Head of caudate nucleus (tissue), 42 donors: ENCODE data around the gene KAT7.

Experiments used
- DNase-seq, 42 donors: peaks; one replicate each; pipeline versions ENCODE4 v3.0.0 to v3.0.0-alpha.2; 2020 to 2021; ENCODE audit warnings: mixed read lengths in 7 of 42
- intact Hi-C: fragments of 100-400 bp; cut with DNase I; formaldehyde crosslinking; loops from one replicate; pipeline ENCODE4 v1.15.0; 2022

The KAT7 gene

GRCh38 chr17:49853470-49854015 is 65.1 kb downstream of the KAT7 start:
- DNase-seq: no peak
- intact Hi-C loops: no loop called here

GRCh38 chr17:49854126-49854525 is 65.6 kb downstream of the KAT7 start:
- intact Hi-C loops: no loop called here
- no peak for DNase-seq

DNA sequence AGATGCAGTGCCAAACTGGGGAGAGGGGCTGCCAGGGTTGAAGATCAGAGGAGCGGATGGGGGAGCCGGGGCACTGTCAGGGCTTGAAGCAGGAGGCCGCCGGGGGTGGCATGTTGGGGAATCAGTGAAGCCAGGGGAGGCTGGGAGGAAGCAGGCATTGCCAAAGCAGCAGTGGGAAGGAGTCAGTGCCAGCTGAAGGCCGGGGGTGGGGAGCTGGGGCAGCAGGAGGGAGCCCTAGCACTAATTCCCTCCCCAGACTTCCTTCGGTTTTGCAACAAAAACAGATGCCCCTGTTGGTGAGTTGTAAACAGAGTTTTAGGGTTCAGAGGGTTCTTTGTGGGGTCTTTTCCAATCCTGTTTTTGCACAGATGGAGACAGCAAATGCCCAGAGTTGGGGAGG is 70.3 kb downstream of the KAT7 start:
- intact Hi-C loops: no loop called here
- DNase-seq: peak in 4 of 42 donors; percentile 10 to 37 (median 20)

- intact Hi-C loops: loop anchor here (5.0 kb wide), 1 partner anchor 137 kb away; the partner anchor contains the start of gene DLX3
- DNase-seq: no peak
Observed at GRCh38 chr17:49859991-49860953, 71.8 kb downstream of the KAT7 start.

- intact Hi-C loops: loop anchor here (5.0 kb wide), 1 partner anchor 136 kb away; the partner anchor contains the start of gene DLX3
- peak in 38 of 42 donors; percentile 7 to 79 (median 53) for DNase-seq
Observed at GRCh38 chr17:49861150-49861884, 72.8 kb downstream of the KAT7 start.

DNA sequence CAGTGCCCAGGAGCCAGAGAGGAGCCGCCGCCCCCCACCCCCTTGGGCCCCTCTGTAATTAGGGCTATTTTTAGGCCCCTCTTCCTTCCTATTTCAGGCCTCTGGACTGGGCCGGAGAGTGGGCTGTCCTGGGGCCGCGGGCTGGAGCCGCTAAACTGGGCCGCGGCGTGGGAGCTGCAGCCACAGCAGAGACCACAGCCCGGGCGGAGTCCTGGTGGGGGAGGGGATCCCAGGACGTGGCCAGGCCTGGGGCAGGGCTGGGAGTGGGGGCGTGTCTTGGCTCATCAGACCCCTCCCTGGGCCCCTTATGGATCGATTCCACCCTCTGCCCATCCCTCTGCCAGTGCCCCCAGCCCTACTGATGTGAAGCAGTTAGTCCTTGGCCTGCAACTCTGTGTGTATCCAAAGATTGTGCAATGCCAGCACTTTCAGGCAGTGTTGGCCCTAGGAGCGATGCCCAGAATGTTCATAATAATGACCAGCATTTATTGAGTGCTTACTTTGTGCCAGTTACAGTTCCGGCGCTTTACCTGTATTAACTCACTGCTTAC is 74.4 kb downstream of the KAT7 start:
- intact Hi-C loops: loop anchor here (5.0 kb wide), 1 partner anchor 134 kb away; the partner anchor contains the start of gene DLX3
- DNase-seq: no peak

DNA sequence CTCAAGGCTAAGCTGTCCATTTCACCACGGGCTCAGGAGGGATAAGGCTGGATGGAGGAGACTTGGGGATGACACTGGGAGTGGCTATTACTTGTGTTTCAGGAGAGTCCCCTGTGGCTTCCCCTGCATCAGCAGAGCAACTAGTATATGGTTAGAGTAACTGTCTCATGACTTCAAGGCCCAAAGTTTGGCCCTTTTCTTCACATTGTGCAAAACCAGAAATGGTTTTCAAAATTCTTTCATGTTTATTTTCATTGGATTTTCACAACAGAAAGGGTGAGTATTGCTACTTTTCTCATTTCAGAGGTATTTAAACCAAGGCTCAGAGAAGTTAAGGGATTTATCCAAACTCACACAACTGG is 77.5 kb downstream of the KAT7 start:
- DNase-seq: no peak
- intact Hi-C loops: no loop called here

DNA sequence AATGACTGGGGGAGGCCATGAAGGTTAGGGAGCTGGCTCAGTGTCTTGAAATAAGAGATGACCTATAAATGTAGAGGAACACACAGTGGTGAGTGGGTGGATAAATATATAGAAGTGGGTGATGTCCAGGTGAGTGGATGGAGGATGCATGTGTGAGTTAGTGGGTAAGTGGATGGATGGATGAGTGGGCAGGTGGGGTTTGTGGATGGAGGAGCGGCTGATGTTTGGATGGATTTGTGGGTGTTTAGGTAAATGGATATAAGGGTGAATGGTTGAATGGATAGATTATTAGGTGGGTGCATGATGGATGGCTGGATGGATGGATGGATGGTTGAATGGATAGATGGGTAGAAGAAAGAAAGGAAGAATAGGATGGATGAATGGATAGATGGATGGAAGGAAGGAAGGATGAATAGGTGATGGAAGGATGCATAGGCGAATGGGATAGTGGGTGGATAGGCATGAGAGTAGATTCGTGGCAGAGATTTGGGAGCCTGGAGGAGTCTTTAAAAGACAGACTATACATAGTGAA is 78.5 kb downstream of the KAT7 start:
- no peak for DNase-seq
- intact Hi-C loops: no loop called here

DNA sequence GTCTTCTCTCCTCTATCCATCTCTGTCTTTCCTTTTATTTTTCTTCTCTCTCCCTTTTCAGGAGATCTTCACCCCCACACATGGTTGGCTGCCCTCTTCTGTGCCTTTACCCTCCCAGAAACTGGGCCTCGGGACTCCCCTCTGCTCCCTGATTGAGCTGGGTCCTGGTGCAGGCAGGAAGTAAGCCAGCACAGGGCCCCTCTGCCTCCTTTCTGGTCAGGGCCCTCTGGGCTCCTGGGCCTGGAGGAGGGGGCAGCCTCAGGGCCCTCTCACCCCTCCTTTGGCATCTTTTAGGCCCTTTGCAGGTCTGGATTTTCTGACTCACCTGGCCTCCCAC is 80.5 kb downstream of the KAT7 start:
- no peak for DNase-seq
- intact Hi-C loops: no loop called here

DNA sequence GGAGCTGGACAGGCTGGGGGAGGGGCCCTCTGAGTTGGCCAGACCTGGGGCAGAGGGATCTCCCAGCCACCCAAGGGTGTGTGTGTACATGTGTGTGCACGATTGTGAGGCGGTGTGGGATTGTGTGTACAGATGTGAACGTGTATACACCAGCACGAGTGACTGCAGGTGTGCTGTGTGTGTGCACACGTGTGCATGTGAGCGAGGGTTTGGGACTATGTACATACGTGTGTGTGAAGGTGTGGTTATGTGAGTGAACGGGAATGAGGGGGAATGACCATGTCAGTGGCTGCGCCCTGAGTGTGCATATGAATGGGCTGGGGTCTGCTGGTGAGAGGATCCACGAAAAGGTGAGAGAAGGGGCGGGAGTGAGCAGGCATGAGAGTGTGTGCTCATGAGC is 81.8 kb downstream of the KAT7 start:
- intact Hi-C loops: no loop called here
- DNase-seq: no peak

GRCh38 chr17:49871211-49871610 is 82.7 kb downstream of the KAT7 start:
- intact Hi-C loops: no loop called here
- no peak for DNase-seq

DNA sequence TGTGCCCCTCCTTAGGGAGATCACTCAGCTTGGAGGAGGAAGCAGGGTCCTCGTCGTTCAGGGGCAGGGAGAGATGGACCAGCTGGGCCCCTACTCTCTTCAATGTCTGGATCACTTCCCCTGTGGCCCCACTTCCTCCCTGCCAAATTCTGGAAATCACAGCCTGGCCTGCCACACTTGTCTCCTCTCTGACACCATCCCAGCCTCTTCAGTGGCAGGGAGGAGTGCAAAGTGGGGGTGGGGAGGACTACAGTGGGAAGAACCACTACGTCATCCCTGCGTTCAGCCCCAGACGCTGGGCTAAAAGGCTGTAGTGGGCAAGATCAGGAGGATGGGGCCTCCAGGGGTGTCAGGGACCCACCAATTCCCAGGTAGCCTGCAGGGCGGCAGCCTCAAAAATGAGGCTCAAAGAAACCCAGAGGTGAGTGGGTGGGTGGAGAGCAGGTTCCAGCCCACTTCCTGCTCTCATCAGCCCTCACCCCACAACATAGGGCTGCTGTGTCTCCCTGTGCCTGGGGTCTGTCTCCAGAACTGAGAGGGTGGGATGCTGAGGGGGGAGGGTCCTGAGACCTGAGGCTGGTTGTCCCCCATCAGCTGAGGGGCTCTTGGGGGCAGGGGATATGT is 84.4 kb downstream of the KAT7 start:
- DNase-seq: no peak
- intact Hi-C loops: no loop called here

DNA sequence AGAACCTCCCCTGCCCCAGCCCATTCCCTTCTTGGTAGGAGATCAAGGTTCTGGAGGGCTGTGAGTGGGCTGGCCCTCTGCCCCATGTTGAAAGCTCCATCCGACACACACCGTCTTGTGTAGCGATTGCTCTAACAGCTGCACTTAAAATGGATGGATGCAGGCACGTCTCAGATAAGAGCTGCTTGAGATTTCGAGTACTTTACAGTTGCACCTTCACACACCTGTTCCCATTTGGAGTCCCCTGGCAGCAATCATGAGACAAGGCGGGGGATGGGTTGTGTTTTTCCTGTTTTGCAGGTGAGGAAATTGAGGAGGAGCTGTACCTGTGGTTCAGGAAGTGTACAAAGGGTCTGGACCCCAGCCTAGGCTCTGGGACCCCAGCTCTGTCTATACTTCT is 85.0 kb downstream of the KAT7 start:
- intact Hi-C loops: no loop called here
- no peak for DNase-seq

DNA sequence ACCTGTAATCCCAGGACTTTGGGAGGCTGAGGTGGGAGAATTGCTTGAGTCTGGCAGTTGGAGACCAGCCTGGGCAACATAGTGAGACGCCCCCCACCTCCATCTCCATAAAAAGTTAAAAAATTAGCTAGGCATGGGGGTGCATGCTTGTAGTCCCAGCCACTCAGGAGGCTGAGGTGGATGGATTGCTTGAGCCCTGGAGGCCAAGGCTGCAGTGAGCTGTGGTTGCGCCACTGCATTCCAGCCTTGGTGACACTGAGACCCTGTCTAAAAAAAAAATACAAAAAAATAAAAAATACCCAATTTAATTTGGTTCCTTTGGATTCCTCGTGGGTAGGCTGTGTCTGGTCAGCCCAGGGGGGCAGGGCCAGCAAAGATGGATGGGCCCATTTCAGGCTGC is 85.4 kb downstream of the KAT7 start:
- DNase-seq: no peak
- intact Hi-C loops: no loop called here

- no peak for DNase-seq
- intact Hi-C loops: no loop called here
Observed at GRCh38 chr17:49874911-49875310, 86.4 kb downstream of the KAT7 start.

DNA sequence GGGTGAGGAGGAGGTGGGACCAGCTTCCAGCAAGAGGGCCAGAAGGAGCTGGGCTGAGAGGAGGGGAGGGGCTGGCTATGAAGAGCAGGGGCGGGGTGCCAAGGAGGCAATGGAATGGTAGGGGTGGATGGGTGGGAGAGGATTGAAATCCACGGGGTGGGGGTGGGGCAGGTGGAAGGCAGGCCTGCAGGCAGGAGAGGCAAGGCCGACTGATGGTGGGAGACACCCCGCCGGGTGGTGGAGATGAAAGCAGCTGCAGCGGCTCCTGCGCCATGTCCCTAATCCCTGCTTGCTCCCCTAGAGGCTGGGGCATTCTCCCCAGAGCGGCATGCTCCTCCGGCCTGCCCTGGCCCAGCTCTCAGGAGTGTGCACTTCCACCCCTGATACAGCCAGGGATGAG is 87.2 kb downstream of the KAT7 start:
- intact Hi-C loops: no loop called here
- DNase-seq: no peak

- intact Hi-C loops: no loop called here
- no peak for DNase-seq
Observed at GRCh38 chr17:49878931-49879904, 90.7 kb downstream of the KAT7 start.
